Stimulated activated CD4-positive, alpha-beta T cell treated with anti-CD3 and anti-CD28 coated beads, Interleukin-2, amount 100 ng/mL, for 24 hours (primary cell): ENCODE measurements around the gene RBM20.
"Not testable (repeated sequence)": the region's sequence is repeated elsewhere in the genome, so short reads cannot be mapped to it uniquely, and the experiment has no call there.

Experiments
- DNase-seq, 2 donors: peaks; one replicate each; pipeline ENCODE4 v3.0.0-alpha.2; 2020

RBM20 gene

DNA sequence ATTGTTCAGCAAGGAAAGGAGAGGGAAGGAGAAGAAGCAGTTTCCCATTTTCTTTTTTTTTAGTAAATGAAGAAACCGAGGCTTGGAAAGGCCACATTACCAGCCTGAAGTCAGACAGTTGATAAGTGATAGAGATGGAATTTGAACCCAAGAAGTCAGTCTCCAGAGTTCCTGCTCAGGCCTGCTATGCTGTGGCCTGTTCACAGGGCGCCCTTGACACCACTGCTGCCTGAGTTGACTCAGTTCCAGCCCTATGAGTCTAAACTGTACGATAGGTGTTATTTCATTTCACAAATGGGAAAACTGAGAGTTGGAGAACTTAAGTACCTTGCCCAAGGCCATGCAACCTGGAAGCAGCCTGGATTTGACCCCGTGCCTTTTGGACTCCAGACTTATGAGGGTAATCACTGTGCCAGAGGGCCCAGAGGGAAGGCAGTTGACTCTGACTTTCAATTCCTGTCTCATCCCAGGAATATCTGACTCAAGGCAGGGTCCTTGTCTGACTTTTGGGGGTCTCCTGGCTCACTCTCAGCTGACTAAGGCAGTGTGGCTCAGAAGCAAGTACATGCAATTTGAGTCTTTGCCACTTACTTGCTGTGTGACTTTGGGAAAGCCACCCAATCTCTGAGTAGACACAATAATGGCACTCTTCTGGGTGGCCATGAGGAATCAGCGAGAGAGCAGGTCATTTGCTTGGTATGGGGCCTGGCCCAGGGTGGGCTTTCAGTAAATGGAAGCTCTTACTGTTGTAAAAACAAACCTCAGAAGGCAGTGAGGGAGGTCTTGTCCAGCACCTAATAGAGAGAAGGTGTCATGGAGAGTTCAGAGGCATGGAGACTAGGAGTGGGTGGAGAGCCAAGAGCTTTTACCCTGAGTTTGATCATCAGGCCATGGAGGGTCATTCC lies 17.9 kb upstream of the RBM20 start:
- no peak for DNase-seq

DNA sequence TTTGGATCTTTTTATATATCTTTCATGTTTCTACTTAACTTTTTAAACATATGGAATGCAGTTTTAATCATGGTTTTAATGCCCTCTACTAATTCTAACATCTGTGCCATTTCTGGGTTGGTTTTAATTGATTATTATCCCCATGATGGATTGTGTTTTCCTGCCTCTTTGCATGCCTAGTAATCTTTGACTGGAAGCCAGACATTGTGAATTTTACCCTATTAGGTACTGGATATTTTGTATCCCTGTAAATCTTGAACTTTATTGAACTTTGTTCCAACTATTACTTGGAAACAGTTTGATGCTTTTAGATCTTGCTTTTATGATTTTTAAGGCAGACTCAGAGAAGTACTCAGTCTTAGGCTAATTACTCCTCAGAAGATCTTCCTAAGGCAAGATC lies 16.0 kb upstream of the RBM20 start:
- DNase-seq: no peak

DNA sequence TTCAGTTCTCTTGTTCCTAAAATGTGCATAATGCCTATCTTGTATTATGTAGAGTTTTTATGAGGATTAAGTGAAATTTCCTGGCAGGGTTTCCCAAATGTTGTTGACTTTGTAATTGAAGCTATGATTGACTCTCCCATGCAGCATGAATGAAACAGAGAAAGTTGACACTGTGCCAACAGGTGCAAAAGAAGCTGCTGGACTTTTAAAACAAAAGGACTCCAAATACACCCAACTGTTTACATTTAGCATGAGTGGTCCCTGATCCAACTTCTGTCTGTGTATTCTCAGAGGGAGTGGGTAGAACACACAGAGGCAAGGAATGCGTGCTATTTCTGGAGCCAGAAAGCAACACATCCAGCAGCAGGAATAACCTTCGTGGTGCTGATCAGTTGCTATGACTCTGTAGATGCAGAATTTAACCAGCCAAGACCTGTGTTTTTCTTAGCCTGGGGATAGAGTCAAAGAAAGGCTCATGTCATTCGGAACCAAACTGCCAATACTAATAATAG lies 14.4 kb upstream of the RBM20 start:
- no peak for DNase-seq

DNA sequence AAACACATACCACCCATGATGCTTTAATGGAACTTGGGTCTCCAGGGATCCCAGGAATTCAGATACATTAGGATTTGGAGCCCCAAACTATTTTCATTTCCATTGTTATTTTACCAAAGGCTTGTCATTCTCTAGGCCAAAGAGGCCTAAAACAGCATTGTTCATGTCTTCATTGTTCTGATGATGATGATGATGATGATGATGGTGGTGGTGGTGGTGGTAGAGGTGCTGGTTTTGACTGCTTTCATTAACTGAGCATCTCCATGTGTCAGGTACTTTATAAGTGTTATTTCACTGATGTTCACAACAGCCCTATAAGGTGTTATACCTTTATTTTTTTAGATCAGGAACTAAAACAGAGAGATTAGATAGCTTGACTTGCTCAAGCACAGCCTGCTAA lies 12.2 kb upstream of the RBM20 start:
- no peak for DNase-seq

DNA sequence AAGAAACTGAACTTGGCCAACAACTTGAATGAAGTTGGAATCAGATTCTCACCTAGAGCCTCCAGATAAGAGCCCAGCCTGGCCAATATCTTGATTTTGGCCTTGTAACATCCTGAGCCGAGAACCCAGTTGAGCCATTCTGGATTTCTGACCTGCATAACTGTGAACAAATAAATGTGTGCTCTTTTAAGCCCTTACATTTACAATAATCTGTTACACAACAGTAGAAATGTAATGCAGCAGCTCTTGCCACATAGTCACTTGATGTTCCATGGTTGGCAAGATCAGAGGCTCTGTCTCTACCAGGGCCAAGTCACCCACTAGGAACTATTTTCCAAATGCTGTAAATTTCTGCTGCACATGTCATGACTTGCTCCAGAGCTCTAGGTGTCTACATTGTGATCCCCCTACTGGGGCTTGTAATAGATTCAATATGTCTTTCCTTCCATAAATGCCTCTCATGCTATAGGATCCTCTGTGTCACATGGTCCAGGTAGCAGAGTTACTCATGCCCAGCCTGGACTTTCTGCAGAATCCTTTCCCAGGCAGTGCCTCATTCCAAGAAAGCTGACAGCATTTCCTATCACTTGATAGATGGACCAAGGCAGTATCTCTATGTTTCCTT lies 11.4 kb upstream of the RBM20 start:
- DNase-seq: no peak

DNA sequence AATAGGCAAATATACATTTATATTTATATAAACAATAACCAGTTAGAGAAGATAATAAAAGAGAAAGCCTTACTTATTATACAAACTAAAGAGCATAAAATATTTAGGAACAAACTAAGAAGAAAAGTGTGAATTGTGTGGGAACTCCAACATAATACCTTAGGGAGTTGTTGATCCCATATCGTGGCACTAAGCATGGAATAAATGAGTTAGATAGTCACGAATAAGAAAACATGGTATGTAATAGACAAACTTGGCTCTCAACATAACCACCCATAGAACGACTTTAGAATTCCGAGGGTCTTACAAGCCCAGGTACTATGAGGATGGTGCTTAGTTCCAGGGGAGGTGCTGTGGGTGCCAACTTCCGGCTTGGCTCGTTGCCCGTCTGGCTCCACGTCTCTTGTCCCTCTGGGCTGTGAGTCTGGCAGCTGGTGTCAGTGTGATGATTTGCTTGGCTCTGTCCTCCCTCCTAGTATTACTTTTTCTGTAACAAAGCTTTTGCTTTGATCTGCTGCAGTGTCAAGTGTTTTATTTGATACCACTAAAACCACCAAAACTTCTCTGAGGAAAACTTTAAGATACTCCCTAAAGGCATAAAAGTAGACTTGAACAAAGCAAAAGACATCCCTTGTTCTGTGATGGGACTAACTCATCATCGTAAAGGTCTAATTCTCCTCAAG lies 9.5 kb upstream of the RBM20 start:
- DNase-seq: no peak

DNA sequence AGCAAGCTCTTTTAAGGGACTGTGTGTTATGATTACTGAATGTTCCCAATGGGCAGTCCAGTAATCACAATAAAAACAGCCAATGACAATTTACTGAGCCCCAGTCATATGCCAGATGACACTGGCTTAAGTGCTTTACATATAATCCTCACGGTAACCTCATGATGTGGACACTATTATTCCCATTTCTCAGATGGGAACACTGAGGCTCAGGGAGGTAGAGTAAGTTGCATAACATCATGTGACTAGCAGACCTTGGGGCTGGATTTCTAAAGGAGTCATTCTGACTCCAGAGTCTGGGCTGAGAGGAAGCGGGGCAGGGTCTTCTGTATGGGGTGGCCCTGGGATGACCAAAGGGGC lies 7.6 kb upstream of the RBM20 start:
- DNase-seq: no peak

DNA sequence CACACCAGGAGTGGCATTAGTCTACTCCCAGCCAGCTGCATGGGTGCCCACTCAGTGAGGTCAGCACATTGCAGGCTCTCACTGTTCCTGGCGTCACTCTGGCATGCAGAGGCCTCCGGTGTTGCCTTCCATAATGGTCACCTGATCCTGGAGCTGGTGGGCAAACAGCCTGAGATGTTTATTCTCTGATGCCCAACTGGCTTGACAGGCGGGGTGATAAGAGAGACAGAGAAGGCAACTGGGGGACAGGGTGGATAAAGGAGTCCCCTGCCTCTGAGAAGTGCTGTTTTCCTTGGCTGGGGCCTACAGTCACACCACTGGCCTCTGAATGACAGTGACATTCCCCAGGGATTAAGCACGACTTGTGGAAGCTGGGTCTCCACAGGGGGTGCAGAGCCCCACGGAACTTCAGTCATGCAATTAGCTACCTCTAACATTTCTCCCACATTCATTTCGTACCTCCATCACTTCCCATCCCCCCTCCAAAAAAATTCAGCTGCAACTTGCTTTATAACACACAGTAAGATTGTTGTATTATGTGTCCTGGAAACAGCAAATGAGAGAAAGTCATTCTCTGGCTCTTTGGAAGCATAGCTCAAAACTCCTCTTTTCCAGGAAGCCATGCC lies 7.1 kb upstream of the RBM20 start:
- DNase-seq: no peak

DNA sequence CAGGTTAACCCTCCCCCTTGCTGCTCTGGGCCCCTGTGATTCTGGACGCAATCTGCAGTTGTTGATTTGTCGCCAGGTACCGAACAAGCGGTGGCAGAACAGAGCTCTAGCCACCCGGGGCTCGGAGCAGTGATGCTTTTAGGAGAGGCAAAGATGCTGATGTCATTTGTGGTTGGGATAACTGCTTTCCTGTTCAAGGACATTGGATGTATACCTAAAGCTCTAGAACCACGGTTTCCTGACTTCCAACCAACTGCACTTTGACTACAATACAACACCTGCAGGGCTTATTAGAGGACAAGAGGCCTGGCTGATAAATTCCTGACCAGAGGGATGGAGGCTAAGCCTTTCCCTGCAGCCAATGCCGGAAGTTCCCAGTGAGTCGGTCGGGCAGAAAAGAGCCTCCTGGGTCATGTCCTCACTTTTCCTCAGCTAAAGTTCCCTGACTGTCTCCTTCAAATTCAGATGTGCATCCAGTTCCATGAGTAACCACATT lies 6.5 kb upstream of the RBM20 start:
- no peak for DNase-seq

DNA sequence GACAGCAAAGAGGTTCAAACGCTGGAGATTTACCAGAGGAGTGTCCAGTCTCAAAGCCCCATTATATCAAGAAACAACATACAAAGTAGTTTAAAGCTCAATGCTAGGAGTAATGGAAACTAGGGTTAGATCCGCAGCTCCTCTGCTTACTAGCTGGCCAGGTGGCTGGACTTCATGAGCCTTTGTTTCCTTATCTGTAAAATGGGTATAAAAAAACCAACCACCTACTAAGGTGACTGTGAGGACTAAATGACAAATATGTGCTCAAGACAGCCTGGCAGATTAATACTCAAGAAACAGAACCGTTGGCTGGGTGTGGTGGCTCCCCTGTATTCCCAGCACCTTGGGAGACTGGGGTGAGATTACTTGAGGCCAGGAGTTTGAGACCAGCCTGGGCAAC lies 5.8 kb upstream of the RBM20 start:
- no peak for DNase-seq

DNA sequence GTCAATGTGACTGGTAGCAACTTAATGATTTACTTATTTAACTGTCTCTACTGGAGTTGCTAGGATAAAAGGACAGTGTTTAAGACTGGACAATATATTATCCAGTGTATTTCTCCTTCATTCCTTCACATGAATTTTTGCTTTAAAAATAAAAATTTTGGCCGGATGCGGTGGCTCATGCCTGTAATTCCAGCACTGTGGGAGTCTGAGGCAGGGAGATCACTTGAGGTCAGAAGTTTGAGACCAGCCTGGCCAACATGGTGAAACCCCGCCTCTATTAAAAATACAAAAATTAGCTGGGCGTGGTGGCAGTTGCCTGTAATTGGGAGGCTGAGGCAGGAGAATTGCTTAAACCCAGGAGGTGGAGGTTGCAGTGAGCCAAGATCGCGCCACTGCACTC lies 5.1 kb upstream of the RBM20 start:
- DNase-seq: not testable (repeated sequence)

DNA sequence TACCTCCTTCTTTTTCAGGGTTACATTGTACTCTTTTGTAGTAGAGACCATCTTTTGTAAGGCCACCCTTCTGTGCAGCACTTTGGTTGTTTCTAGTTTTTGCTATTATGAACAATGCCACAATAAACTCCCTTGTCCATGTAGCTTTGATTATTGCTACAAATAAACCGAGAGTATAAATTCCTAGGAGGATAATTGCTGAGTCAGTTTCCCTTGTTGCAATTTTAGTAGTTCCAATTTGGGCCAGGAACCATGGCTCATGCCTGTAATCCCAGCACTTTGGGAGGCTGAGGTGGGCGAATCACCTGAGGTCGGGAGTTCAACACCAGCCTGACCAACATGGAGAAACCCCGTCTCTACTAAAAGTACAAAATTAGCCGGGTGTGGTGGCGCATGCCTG lies 4.3 kb upstream of the RBM20 start:
- DNase-seq: not testable (repeated sequence)

DNA sequence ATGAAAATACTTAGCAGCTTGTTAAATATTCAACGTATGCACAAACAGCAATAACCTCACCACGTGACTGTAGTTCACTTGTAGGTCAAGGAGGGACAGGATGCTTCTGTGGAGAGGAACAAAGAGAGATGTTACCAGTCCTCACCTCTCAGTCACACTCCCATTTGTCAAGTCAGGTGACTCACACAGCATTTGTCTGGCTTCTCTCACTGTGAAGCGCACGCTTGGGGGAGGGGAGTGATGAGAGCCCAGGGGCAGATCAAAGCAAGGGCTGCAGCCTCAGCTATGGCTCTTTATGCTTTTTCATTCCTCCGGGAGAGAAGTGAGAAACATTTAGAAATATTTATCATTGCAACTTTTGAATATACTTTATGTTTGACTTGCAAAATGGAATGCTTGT lies 2.9 kb upstream of the RBM20 start:
- DNase-seq: peak; percentile 58 to 60

DNA sequence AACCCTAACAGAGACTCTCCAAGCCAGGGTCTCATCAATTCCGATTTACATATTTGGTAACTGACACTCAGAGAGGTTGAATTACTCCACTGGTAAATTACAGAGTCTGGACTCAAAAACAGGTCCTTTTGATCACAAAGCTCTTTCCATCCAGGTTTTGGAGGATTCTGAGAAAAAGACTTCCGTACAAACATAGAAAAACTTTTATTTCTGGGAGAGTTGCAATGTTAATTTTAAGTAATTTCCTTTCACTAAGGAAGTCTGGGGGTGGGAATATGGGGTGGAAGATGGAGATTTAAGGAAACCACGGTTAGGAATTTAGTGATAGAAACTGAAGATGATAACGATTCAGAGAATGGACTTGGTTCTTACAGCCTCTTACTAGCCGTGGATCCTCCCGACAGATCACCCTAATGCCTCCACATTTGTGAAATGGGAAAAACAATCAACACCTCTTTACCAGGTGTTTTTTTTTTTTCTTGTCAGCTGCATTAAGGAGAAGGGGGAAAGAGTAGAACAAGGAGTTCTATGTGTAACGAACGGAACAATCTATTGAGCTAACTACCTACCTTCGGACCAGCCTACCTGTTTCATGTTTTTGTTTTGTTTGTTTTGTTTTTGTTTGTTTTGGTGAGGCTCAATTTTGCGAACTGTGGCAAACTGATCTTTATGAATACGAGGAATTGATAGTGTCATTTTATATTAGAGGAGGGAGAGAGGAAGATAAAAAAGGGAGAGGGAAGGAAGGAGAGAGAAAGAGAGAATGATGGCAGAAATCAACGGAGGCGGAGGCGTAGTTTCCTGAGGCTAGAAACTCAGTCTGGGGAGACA lies 1.7 kb upstream of the RBM20 start:
- DNase-seq: no peak

DNA sequence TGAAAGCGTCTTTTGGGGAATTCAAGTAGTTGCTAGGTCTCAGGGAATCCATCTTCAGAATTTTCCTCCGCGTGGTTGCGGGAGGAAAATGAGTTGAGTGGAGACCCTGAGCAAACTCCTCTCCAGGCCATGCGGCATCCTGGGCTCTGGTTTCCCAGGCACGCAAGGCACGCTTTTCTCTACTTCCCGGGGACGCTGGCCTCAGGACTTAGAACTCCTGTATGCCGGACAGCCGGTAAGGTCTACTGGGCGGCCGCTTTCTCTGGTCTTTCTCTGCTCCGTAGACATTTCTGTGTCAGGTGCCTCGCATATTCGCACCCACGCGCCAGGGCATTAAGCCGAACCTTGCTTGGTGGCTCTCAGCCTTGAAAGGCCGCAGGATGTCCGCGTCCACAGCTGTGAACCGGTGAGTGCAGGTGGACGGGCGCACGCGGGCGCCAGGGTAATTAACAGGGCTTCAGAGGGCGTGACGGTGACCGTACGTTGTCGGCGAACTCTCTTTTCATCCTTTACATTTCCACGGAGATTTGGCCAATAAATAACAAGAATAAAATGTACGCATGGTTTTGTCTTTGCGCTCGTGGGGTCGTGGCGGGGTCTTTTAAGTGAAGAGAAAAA lies 992 bp upstream of the RBM20 start:
- peak in 1 of 2 donors; percentile 20 for DNase-seq

DNA sequence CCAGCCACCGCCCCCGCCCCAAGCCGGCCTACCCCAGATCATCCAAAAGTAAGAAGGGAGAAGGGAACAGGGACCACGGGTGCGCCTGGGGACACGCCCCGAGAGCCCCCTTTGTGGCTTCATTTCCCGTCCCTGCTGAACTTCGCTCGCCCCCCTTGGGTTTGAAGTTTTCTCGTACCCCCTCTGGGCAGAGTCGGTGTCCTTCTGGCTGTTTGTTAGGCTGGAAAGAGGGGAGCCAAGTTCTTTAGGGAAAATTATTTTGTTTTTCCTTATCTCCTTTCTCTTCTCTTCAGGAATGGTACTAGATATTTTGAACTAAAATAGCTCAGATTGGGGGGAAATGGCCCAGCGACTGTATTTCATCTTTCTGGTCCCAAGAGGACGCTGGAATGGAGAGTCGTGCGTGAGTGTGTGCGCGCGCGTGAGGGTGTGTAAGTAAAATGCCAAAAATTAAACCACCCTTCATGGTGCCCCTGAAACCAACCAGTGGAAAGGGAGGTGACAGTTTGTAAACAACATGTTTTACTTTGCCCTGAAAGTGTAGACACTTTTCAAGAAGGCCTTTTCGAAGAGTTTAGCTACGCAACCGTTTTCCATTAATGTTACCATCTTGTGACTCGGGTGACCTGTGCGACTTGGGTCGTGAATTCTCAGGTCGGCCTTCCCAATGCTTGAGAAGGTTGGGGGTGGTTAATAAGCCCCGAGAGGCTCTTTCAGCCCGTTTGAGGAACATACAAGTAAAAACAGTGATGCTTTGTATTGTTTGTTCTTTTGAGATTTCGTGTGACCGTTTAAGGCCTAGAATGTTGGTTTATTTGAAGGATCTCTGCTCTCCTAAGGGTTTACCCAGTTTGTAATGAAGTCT lies 694 bp downstream of the RBM20 start:
- DNase-seq: no peak

DNA sequence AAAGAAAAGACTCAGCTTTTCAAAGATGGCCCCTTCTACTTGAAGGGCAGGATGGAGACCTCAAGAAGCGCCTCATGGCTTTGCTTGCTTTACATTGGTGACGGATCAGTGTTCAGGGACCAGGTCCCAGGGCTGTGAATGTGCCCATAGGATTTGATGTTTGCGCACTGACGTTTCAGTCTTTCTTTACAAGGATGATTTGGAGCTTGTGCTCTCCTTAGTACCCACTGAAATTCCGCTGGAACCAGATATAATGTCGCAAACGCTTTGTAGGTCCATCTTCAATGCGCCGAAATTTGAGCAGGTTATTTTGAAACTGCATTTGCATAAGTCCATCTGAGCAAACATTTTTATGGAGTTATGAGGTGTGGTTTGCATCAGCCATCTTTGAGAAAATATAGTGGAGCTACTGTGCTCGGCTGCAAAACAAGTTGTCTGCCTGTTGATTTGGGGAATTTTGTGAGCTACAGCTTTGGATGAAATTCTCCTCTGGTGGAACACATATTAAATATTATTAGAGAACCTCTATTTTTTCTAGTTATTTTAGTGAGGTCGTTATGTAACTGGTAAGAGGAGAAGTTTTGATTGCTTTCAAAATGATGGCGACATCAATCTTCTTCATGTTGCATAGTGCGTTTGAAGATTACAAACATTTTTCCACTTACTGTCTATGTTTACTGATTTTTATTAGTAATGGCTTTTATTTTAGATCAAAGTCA lies 2.4 kb downstream of the RBM20 start:
- no peak for DNase-seq

DNA sequence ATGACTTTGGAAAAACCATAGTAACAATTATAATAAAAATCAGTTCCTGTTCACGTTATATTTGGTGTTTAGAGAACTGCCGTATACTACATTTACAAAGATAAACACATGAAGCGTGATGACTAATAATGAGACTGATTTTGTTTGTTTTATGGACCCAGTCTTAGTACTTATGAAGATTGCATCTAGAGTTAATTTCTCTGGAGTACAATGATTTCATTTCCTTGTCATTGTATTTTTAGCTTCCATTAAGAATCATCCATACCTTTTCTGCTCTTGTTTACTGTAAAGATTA lies 2.9 kb downstream of the RBM20 start:
- no peak for DNase-seq

DNA sequence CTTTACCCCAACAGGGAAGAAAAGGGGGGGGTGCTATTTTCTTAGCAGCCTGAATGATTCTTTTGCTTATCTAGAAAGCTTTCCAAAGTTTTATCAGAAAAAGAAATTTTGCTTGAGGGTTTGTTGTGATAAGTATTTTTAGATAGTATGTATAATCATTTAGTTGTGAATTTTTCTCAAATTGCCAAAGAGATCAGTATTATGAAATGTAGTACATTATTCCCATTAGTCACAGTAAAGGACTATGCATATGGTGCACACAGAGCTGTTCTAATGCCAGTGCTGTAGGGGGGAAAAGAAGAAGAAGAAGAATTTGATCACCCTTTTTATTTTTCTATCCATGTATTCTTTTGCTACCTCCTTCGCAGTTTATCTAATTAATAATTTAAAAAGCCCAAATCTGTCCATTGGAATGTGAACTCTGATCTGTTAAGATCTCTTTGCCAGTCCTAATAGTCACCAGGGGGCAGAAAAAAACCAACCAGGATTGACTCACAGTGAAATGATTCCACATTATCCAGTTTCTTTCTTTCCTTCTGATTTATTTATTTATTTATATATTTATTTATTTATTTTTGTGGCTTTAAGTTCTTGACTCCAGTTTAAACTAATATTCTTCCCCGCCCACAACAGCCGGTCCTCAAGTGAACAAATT lies 4.7 kb downstream of the RBM20 start:
- no peak for DNase-seq
